Stimulated activated CD8-positive, alpha-beta memory T cell treated with anti-CD3 and anti-CD28 coated beads, Interleukin-12 subunit alpha, Interleukin-12 subunit beta, amount 100 ng/mL, for 24 hours (primary cell): Measurements from ENCODE around the gene SMARCA4.

ENCODE experiments used
- DNase-seq: peaks from one replicate; pipeline ENCODE4 v3.0.0-alpha.2; 2020; ENCODE audit errors: extremely low read depth

The SMARCA4 gene

DNA sequence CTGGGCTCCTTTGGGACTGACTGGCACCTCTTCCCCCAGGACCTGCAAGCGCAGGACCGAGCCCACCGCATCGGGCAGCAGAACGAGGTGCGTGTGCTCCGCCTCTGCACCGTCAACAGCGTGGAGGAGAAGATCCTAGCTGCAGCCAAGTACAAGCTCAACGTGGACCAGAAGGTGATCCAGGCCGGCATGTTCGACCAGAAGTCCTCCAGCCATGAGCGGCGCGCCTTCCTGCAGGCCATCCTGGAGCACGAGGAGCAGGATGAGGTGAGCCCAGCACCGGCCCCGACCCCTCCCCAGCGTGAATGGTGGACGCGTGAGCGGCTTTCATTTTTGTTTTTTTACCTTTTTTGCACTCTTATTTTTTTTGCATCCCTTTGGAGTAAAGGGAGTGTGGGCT lies 72.4 kb downstream of the SMARCA4 start:
- no peak for DNase-seq

- DNase-seq = no peak
These were observed 72.9 kb downstream of the SMARCA4 start for GRCh38 chr19:11033763-11034162.

DNA sequence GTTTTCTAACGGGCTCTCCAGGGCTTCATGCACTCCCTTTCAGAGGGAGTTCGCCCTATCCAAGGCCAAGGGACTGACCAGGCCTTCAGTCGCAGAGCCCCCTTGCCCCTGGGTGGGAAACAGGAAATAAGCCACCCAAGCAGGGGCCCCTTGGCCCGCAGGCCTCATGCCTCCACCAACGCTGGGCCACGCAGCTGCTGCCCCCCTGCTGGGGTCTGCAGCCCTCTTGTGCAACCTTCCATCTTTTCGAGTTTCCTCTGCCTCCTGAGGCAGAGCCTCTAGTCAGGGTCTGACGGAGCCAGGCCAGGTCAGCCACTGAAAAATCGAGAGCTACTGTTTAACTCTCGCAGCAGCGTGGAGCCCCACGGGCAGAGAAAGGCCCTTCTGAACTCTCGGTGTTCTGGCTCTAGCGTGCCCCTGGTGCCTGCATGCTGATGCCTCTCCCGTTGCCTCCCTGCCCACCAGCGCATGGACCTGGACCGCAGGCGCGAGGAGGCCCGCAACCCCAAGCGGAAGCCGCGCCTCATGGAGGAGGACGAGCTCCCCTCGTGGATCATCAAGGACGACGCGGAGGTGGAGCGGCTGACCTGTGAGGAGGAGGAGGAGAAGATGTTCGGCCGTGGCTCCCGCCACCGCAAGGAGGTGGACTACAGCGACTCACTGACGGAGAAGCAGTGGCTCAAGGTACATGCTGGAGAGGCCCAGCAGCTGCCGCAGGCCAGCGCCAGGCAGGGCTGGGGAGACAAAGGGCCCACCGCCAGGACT lies 73.8 kb downstream of the SMARCA4 start:
- no peak for DNase-seq

DNA sequence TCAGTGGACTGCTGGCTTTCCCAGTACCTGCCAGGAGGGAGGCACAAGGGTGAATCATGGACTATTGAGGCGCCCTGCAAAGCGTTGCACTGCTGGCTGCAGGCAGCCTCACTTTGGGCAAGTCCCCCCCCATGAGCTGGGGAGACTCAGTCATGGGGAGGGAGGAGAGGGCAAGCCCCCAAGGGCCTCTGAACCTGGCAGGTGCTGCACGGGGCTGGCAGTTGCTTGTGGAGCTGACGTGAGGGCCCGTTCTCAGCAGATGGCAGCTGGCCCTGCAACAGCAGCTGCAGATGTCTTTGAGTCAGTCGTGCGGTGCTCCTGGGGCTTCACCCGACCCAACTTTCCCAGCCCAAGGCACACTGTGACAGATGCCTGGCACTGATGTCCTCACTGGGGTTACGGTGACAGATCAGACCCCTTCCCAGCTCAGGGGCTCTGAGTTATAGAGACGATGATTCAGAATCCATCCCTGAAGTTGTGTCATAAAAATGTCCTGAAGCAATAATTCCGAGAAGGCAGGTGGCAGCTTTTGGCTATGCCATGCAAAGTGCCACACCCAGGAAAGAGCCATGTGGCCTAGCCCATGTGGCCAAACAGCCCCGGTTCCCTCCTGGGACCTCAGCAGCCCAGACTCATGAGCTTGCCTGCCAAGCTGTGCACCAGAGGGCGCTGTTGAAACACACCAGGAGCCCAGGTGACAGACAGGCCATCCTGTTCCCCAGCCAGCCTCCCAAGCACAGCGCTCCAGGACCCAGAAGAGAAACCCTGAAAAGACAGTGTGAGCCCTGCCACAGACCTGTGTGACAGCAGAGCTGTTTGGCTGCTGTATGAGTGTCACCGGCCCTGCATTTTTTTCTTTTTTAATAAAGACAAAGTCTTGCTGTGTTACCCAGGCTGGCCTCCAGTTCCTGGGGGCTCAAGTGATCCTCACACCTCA lies 74.9 kb downstream of the SMARCA4 start:
- peak; percentile 52 for DNase-seq

GRCh38 chr19:11038511-11038910 lies 77.7 kb downstream of the SMARCA4 start:
- DNase-seq = no peak

DNA sequence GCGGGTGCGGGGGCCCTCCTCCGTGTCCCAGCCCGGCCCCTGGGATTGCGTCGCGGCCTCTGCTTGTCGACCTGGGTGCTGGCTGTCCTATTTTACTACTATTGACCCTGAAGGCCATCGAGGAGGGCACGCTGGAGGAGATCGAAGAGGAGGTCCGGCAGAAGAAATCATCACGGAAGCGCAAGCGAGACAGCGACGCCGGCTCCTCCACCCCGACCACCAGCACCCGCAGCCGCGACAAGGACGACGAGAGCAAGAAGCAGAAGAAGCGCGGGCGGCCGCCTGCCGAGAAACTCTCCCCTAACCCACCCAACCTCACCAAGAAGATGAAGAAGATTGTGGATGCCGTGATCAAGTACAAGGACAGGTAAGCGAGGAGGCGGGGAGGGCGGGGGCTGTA lies 80.4 kb downstream of the SMARCA4 start:
- DNase-seq = no peak

- no peak for DNase-seq
These were observed 81.3 kb downstream of the SMARCA4 start for GRCh38 chr19:11041966-11042627.

DNA sequence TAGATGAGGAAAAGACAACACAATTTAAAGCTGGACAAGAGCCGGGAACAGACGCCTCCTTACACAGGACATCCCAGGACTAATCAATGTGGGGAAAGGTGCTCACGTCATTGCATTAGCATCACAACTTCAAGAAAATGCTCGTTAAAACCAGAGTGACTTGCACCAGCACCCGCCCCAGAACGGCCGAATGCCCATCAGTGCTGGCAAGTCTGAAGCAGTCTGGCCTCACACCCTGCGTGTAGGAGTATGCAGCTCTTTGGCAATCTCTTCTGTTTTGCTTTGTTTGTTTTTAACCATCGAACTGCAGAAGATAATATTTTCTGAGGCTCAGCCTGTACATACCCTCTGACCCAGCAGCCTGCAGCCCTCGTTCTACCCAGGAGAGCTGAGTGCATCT lies 83.6 kb downstream of the SMARCA4 start:
- DNase-seq = no peak

GRCh38 chr19:11045536-11045935 lies 84.7 kb downstream of the SMARCA4 start:
- DNase-seq = no peak

- DNase-seq = no peak
These were observed 86.0 kb downstream of the SMARCA4 start for GRCh38 chr19:11046605-11047354.

- DNase-seq = no peak
These were observed 87.0 kb downstream of the SMARCA4 start for GRCh38 chr19:11047866-11048265.

DNA sequence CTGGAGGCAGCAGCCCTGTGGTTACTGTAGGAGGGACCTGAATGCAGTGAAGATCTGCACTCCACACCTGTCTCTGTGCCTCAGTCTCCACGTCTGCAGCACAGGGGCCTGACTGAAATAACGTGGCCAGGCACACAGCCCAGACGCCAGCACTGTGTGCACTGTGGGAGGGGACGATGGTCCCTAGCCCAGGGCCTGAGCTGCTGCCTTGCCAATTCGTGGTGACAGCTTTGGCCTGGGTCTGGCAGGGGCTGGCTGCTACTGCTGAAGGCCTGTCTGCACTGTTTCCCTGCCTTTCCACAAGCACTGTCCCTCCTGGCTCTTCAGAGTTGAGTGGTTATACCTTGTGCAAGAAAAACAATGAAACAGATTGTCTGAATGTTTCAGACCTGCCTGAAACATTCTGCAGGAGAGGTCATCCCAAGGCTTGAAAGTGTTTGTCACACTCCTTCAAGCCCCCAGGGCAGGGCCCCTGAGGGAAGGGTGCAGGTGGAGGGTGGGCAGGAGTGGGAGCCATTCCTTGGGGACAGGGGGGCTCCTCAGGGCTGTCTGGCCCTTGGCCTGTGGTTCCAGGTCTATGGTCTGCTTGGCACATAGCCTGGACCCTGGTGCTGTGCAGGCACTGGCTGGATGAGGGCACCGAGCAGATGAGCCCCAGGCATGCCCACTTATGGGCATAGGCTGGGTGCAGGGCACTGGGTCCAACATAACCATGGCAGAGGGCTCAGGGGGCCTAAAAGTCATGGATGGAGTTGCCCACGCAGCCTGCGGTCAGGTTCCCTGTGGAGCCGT lies 89.7 kb downstream of the SMARCA4 start:
- no peak for DNase-seq

- no peak for DNase-seq
These were observed 93.0 kb downstream of the SMARCA4 start for GRCh38 chr19:11053817-11054195.

GRCh38 chr19:11054200-11054599 lies 93.4 kb downstream of the SMARCA4 start:
- DNase-seq = no peak

DNA sequence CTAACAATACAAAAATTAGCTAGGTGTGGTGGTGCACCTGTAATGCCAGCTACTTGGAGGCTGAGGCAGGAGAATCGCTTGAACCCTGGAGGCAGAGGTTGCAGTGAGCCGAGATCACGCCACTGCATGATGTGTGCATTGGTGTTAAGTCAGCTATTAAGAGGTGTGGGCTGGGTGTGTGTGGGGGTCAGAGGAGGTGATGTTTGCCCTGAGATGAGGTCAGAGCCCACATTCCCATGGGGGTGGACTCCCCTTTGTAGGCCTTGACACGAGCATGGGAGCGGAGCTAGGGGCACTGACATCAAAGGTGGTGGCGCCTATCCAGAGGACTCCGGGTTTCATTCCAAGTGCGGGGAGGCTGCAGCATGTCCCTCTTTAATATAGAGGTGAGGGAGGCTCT lies 93.8 kb downstream of the SMARCA4 start:
- no peak for DNase-seq

DNA sequence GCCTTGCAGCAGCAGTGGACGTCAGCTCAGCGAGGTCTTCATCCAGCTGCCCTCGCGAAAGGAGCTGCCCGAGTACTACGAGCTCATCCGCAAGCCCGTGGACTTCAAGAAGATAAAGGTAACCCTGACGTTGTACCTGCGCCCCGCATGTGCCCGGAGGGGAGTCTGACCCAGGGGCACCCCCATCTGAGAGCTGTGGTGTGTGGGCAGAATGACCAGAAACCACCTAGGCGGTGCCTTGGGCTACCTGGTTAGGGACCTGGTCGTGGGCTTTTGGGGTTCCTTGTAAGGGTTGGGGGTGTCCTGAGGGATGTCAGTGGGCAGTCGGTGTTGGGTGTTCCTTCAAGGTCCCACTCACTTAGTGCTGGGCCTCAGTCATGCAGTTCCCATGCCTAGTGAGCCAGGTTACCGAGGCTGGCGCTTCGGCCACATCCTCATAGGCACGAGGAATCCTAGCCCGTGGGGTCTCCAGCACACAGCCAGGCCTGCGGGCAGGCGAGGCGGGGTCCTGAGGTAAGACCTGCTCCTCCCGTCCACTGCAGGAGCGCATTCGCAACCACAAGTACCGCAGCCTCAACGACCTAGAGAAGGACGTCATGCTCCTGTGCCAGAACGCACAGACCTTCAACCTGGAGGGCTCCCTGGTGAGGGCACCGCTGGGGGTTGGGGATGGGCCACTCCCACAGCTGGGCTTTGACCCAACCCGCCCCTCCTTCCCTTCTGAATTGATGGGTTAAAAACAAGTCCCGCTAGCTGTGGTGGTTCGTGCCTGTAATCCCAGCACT lies 97.6 kb downstream of the SMARCA4 start:
- no peak for DNase-seq

GRCh38 chr19:11059511-11060358 lies 98.9 kb downstream of the SMARCA4 start:
- DNase-seq = no peak

GRCh38 chr19:11061952-11062351 lies 101.1 kb downstream of the SMARCA4 start:
- no peak for DNase-seq

GRCh38 chr19:11063434-11063833 lies 102.6 kb downstream of the SMARCA4 start:
- DNase-seq = no peak
